Heart left ventricle (tissue), 13 donors: ENCODE data around the gene TPD52L1.

ENCODE experiments used
- POLR2A ChIP-seq, 2 donors: fragments of 450-650 bp; IDR thresholded peaks; one replicate each; pipeline ENCODE4 v1.6.1; 2017; ENCODE audit warnings: antibody characterized with exemption in 2 of 2, mild to moderate bottlenecking in 2 of 2, moderate library complexity in 2 of 2
- TF ChIP-seq, protein P1 (sequence below), 12 donors: fragments of 200-600 bp; sonication (generic) in 4 of 12; IDR thresholded peaks; one replicate each; pipeline versions ENCODE4 v1.5.0 to v1.8.0; 2018 to 2022; ENCODE audit warnings: antibody characterized with exemption in 12 of 12, mild to moderate bottlenecking in 5 of 12
- donor health status: ischemic (EF 13 %, LVEDD 7.1; RV severe dilation, severe dysfunction).
- donor health status: DM: no; HTN: yes; CAD: no.
- donor health status: DM: no; HTN: no; CAD: no.
- donor health status: ischemic (EF 25% LVEDD 6.9; RV normal size, moderate dysfunction).
- donor health status: ischemic (EF 25% LVEDD 5.7; RV mildly dilated, moderate dysfunction).
- donor health status: ischemic (EF 35%, LVEDD 5.7; RV mildly dilated, moderate dysfunction).
- donor health status: nonischemic (EF 11% LVEDD 7.7; RV severe dilation, severe dysfunction).
- donor health status: DM: yes; HTN: yes; CAD: no.
- donor health status: PGD.
- donor health status: ischemic (EF 29% LVEDD 5.4; RV normal size, mild dysfunction).
- donor health status: nonischemic (EF 23%, LVEDD 6.1; RV moderate dilation, normal function).

DNA sequence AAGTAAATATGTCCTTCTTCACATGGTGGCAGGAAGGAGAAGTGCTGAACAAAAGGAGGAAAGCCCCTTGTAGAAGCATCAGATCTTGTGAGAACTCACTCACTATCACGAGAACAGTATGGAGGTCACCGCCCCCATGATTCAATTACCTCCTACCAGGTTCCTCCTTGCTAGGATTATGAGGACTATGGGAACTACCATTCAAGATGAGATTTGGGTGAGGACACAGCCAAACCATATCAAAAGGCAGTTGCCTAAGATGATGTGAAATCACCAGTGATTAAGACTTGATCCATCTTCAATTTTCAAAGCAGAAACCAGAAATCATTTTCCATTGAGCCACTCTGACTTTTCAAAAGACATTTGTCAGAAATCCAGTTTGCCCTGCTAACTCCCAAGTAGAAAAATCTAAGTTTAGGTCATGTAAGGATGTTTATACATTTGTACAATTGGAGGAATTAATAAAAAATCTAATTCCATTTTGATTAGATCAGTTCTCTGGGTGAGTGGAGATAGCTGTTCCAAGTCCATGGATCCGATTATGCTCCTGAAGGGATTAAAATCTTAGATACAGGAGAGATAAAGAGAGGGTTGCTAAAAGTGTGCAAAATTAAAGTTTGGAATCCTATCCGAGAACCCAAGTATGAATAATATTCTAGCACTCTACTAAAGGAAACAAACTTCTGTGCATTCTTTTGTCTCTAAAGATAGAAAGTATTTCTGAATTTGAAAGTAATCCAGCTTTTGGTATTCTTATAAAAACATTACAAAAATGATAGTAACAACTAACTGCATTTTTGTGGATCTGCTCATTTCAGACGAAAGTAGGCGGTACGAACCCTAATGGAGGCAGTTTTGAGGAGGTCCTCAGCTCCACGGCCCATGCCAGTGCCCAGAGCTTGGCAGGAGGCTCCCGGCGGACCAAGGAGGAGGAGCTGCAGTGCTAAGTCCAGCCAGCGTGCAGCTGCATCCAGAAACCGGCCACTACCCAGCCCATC lies 108.7 kb downstream of the TPD52L1 start:
- TF ChIP-seq, protein P1, sequence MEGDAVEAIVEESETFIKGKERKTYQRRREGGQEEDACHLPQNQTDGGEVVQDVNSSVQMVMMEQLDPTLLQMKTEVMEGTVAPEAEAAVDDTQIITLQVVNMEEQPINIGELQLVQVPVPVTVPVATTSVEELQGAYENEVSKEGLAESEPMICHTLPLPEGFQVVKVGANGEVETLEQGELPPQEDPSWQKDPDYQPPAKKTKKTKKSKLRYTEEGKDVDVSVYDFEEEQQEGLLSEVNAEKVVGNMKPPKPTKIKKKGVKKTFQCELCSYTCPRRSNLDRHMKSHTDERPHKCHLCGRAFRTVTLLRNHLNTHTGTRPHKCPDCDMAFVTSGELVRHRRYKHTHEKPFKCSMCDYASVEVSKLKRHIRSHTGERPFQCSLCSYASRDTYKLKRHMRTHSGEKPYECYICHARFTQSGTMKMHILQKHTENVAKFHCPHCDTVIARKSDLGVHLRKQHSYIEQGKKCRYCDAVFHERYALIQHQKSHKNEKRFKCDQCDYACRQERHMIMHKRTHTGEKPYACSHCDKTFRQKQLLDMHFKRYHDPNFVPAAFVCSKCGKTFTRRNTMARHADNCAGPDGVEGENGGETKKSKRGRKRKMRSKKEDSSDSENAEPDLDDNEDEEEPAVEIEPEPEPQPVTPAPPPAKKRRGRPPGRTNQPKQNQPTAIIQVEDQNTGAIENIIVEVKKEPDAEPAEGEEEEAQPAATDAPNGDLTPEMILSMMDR (IDR thresholded peaks at IDR 0.05): no peak
- no peak for TF ChIP-seq POLR2A (IDR thresholded peaks at IDR 0.05)
